GM23248 (cell line): Measurements from ENCODE around the gene PPP4R2. TPM values are rescaled to one million over a fixed set of nuclear protein-coding genes. Genes with fewer than 3 reads are reported as not detected.

Experiments
- DNase-seq: peaks from one replicate; pipeline ENCODE4 v3.0.0-alpha.2; 2015
- H2AFZ ChIP-seq: fragments of 200-600 bp; sonication (generic); 2 replicates; pipeline ENCODE4 v1.6.1; 2016; ENCODE audit warnings: antibody characterized with exemption
- H3F3A ChIP-seq: fragments of 200-600 bp; sonication (generic); 2 replicates; pipeline ENCODE4 v1.6.1; 2016; ENCODE audit warnings: mild to moderate bottlenecking, antibody characterized with exemption, mixed run types; ENCODE audit not compliant: insufficient read depth
- H3K27ac ChIP-seq: fragments of 200-600 bp; sonication (generic); 2 replicates; pipeline ENCODE4 v1.5.1; 2016; ENCODE audit warnings: mild to moderate bottlenecking
- H3K27me3 ChIP-seq: fragments of 200-600 bp; sonication (generic); replicated peaks from 2 replicates; pipeline ENCODE4 v1.6.1; 2016; ENCODE audit warnings: mild to moderate bottlenecking; ENCODE audit not compliant: insufficient read depth
- H3K36me3 ChIP-seq: fragments of 200-600 bp; sonication (generic); 2 replicates; pipeline ENCODE4 v1.6.1; 2016; ENCODE audit warnings: low read depth, mild to moderate bottlenecking
- H3K4me1 ChIP-seq: fragments of 200-600 bp; sonication (generic); 2 replicates; pipeline ENCODE4 v1.6.1; 2016; ENCODE audit warnings: mild to moderate bottlenecking; ENCODE audit not compliant: insufficient read depth
- H3K4me2 ChIP-seq: fragments of 200-600 bp; sonication (generic); one replicate; pipeline ENCODE4 v1.6.1; 2016; ENCODE audit warnings: mild to moderate bottlenecking; ENCODE audit not compliant: unreplicated experiment
- H3K4me3 ChIP-seq: fragments of 200-600 bp; sonication (generic); 2 replicates; pipeline ENCODE4 v1.5.1; 2016; ENCODE audit warnings: mild to moderate bottlenecking
- H3K79me2 ChIP-seq: fragments of 200-600 bp; sonication (generic); 2 replicates; pipeline ENCODE4 v1.6.1; 2016; ENCODE audit warnings: mild to moderate bottlenecking; ENCODE audit not compliant: insufficient read depth
- H3K9ac ChIP-seq: fragments of 200-600 bp; sonication (generic); 2 replicates; pipeline ENCODE4 v1.6.1; 2016; ENCODE audit warnings: mild to moderate bottlenecking
- H3K9me2 ChIP-seq: fragments of 200-600 bp; sonication (generic); 2 replicates; pipeline ENCODE4 v1.6.1; 2016; ENCODE audit warnings: mixed run types, mild to moderate bottlenecking, moderate library complexity; ENCODE audit not compliant: insufficient read depth
- H3K9me3 ChIP-seq: fragments of 200-600 bp; sonication (generic); one replicate; pipeline ENCODE4 v1.6.1; 2017; ENCODE audit warnings: low read depth
- H4K20me1 ChIP-seq: fragments of 200-600 bp; sonication (generic); 2 replicates; pipeline ENCODE4 v1.6.0; 2016; ENCODE audit not compliant: insufficient read depth
- EZH2 ChIP-seq: fragments of 200-600 bp; sonication (generic); IDR thresholded peaks from 2 replicates; pipeline ENCODE4 v1.6.1; 2018; ENCODE audit warnings: antibody characterized with exemption, mild to moderate bottlenecking; ENCODE audit not compliant: insufficient read depth, poor library complexity, severe bottlenecking
- EZH2phosphoT487 ChIP-seq: fragments of 200-600 bp; sonication (generic); IDR thresholded peaks from 2 replicates; pipeline ENCODE4 v1.6.1; 2018; ENCODE audit warnings: antibody characterized with exemption, moderate library complexity, mild to moderate bottlenecking, low read depth; ENCODE audit not compliant: insufficient read depth
- WGBS, 2 experiments: methylation state at CpG; one replicate each; pipeline ENCODE4 v1.1.6; 2015 to 2017; ENCODE audit warnings: low lambda C conversion rate in 2 of 2, low coverage in 1 of 2; ENCODE audit errors: missing lambda C conversion rate in 2 of 2; 5-methylcytosine and 5-hydroxymethylcytosine counted together
- in situ Hi-C: fragments of 300-500 bp; cut with MboI; formaldehyde crosslinking; loops from 2 replicates; pipeline ENCODE4 v1.15.0; 2020
- polyA plus RNA-seq: library from polyadenylated mRNA; unstranded; fragments of >200 nt; fragmentation: Nextera tagmentation; extraction: Ambion mirVana; gene quantifications from 2 replicates; pipeline ENCODE4 v1.2.1, GENCODE V29; 2016
- total RNA-seq: library from RNA; depleted of rRNA; stranded (reverse); fragments of >200 nt; shearing (Covaris generic); gene quantifications from 2 replicates; pipeline ENCODE4 v1.2.3, GENCODE V29; 2014

The PPP4R2 gene
- total and polyA plus RNA-seq, 2 experiments from 2014 or later: 31.6 to 46.6 TPM

- no peak overlapping the region for H3K4me3 ChIP-seq
- H2AFZ ChIP-seq: no peak overlapping the region
- H3K9ac ChIP-seq: no peak overlapping the region
- H3K27me3 ChIP-seq: no peaks in the 10 kb centered on the region
- peaks cover 100% of the 10 kb centered on the region for H3K79me2 ChIP-seq
- in situ Hi-C loops: no loop called here
- peaks cover 30% of the 10 kb centered on the region for H3F3A ChIP-seq
- no peak for TF ChIP-seq EZH2phosphoT487
- TF ChIP-seq EZH2: no peak
- H3K27ac ChIP-seq: no peak overlapping the region
- peaks cover 18% of the 10 kb centered on the region; the same call in 1 of the 2 replicates for H3K36me3 ChIP-seq
- no peak overlapping the region for H3K4me2 ChIP-seq
- H3K9me2 ChIP-seq: no peaks in the 10 kb centered on the region
- 95 to 98% methylated on average over 4 of the region's 4 CpGs for WGBS, 2 experiments
- no peaks in the 10 kb centered on the region for H3K9me3 ChIP-seq
- no peak for DNase-seq
- H3K4me1 ChIP-seq: peaks cover 39% of the 10 kb centered on the region
- H4K20me1 ChIP-seq: peaks cover 4% of the 10 kb centered on the region; the same call in 1 of the 2 replicates
These were observed 7.7 kb downstream of the PPP4R2 start for GRCh38 chr3:73004316-73004715.

DNA sequence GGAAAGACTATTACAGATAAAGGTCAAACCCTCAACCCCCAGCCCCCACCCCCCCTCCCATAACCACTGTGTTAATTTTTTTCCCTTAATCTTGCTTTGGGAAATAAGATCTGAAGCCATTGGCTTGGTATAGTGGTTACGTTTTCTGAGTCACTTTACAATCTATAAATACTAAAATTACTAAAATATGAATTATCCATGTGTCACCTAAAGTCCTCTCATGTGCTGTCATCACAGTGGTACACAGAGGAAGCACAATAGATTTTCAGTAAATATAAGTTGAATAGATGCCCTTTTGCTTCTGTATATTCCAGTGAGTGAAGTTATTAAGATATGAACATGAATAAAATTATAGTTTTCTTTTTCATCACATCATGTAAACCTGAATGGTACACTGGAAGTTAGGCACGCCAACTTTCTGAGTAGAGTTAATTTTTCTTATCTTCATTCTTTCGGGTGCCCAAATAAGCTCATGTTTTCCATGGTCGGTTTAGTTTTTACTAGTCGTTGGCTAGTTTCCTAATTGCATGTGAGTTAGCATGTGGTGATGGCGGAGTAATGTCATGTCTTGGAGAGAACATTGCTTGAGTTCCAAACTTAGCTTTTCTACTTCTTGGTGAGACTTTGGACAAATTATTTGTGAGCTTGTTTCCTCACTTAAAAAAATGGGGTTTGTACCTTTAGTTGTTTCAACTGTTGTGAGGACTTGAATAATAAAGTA, 11.5 kb downstream of the PPP4R2 start:
- Histone ChIP-seq H3K27me3 (no peaks in the 10 kb centered on the region), H3K9me3 (no peaks in the 10 kb centered on the region)
- in situ Hi-C loops: no loop called here

GRCh38 chr3:73009008-73009407, 12.4 kb downstream of the PPP4R2 start:
- WGBS, 2 experiments: 89 to 94% methylated on average over 4 of the region's 4 CpGs
- peaks cover 8% of the 10 kb centered on the region; the same call in 1 of the 2 replicates for H3K4me1 ChIP-seq
- H3K9ac ChIP-seq: no peak overlapping the region
- in situ Hi-C loops: no loop called here
- no peak overlapping the region for H3K4me3 ChIP-seq
- no peaks in the 10 kb centered on the region for H3K9me3 ChIP-seq
- H2AFZ ChIP-seq: no peak overlapping the region
- DNase-seq: no peak
- TF ChIP-seq EZH2phosphoT487 (no peak), EZH2 (no peak)
- H3K27me3 ChIP-seq: no peaks in the 10 kb centered on the region
- H3F3A ChIP-seq: peaks cover 9% of the 10 kb centered on the region; the same call in 1 of the 2 replicates
- H3K4me2 ChIP-seq: no peak overlapping the region
- H4K20me1 ChIP-seq: peaks cover 17% of the 10 kb centered on the region
- H3K9me2 ChIP-seq: no peaks in the 10 kb centered on the region
- no peak overlapping the region for H3K27ac ChIP-seq
- H3K36me3 ChIP-seq: peaks cover 15% of the 10 kb centered on the region; the same call in 1 of the 2 replicates
- peaks cover 100% of the 10 kb centered on the region for H3K79me2 ChIP-seq

More for the DNA sequence above, 11.5 kb downstream of the PPP4R2 start:
- H3F3A ChIP-seq: peaks cover 9% of the 10 kb centered on the region; the same call in 1 of the 2 replicates
- H3K79me2 ChIP-seq: peaks cover 100% of the 10 kb centered on the region
- peaks cover 17% of the 10 kb centered on the region for H4K20me1 ChIP-seq
- H3K9me2 ChIP-seq: no peaks in the 10 kb centered on the region
- no peak overlapping the region for H3K4me3 ChIP-seq
- H3K27ac ChIP-seq: peak overlapping the region; percentile 19; the same call in 1 of the 2 replicates
- no peak overlapping the region for H2AFZ ChIP-seq
- H3K4me1 ChIP-seq: peaks cover 9% of the 10 kb centered on the region; the same call in 1 of the 2 replicates
- no peak overlapping the region for H3K9ac ChIP-seq
- TF ChIP-seq EZH2phosphoT487 (no peak), EZH2 (no peak)
- 34 to 36% methylated on average over 6 of the region's 6 CpGs for WGBS, 2 experiments
- H3K36me3 ChIP-seq: peaks cover 15% of the 10 kb centered on the region; the same call in 1 of the 2 replicates
- H3K4me2 ChIP-seq: no peak overlapping the region
- peak; percentile 35 for DNase-seq

GRCh38 chr3:73009750-73010149, 13.1 kb downstream of the PPP4R2 start:
- no peak overlapping the region for H3K27ac ChIP-seq
- H2AFZ ChIP-seq: no peak overlapping the region
- H4K20me1 ChIP-seq: peaks cover 17% of the 10 kb centered on the region
- 73 to 89% methylated on average over 3 of the region's 3 CpGs for WGBS, 2 experiments
- H3K9me2 ChIP-seq: no peaks in the 10 kb centered on the region
- H3K4me1 ChIP-seq: peaks cover 8% of the 10 kb centered on the region; the same call in 1 of the 2 replicates
- TF ChIP-seq EZH2 (no peak), EZH2phosphoT487 (no peak)
- no peak overlapping the region for H3K9ac ChIP-seq
- no peak overlapping the region for H3K4me3 ChIP-seq
- no peaks in the 10 kb centered on the region for H3K27me3 ChIP-seq
- peaks cover 15% of the 10 kb centered on the region; the same call in 1 of the 2 replicates for H3K36me3 ChIP-seq
- DNase-seq: no peak
- H3K4me2 ChIP-seq: no peak overlapping the region
- H3K9me3 ChIP-seq: no peaks in the 10 kb centered on the region
- peaks cover 9% of the 10 kb centered on the region; the same call in 1 of the 2 replicates for H3F3A ChIP-seq
- H3K79me2 ChIP-seq: peaks cover 100% of the 10 kb centered on the region
- in situ Hi-C loops: no loop called here
